GM19324 (cell line): ENCODE data around the gene GID8.

Experiments used
- ATAC-seq: cut with Tn5 transposase; IDR thresholded peaks from one replicate; pipeline ENCODE4 v1.9.1; 2021; ENCODE audit warnings: mild to moderate bottlenecking, moderate library complexity; ENCODE audit not compliant: unreplicated experiment, low FRiP score

The GID8 gene

DNA sequence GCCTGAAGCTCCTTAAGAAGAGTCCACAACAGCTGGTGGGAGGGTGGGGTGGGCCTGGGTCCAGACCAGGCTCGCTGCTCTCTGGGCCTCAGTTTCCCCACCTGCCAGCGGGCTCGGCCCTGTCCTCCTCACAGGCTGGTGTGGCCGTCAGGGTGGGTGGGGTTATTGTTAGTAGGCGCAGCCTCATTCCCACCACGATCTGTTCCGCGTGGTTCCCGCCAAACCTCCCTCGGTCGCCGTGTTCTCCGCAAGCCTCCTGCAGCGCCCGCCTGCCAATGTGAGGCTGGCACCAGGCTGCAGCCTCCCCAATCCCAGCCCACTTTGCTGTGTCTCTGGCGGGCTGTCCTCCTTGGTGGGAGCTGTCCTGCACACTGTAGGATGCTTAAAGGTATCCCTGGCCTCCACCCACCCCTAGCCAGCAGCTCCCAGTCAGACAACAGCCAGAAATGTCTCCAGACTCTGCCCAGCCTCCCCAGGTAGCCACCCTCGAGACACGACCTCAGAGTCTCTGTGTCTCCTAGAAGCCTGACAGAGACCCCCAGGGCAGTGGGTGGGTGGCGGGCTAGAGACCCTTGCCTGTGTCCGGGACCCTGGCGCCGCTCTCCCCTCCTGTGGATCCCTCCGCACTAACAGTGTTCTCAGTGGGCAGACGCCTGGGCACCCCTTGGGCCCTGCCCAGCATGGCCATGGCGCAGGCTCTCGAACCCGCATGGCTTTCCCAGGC is 29.8 kb downstream of the GID8 start:
- ATAC-seq = no peak

DNA sequence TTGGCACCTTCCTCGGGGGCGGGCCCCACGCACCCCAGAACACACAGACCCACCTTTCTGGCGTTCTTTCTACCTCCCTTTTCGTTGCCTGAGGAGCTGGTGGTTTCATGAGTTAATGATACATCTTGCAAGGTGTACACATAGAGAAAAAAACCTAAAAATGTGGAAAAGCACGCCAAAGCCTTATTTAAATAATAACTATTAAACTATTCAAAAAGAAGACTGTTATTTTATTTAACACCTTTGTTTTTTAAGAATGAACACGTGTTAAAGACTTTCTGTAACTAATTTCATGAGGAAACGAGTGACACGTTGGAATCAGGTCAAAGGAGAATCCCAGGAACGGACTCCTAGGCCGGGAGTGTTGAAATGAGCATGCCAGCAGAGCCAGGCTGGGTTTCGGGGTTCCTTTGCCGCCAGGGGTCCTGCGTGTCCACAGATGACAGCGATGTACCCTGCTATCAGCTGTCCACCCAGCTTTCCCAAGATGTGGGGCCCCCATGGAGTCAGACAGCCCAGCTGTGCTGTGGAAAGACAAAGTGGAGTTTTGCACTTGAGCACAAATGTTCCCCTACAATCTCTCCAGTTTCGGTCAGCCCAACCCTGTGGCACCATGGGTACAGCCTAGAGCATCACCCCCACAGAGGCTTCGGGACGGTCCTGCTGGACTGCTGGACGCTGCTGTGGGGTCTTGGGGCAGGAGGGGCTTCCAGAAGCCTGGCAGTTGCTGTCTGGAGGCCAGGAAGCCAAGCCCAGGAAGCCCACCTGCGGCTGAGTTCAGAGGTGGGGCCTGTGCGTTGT is 30.6 kb downstream of the GID8 start:
- ATAC-seq = no peak

GRCh38 chr20:62969179-62969760 is 31.3 kb downstream of the GID8 start:
- ATAC-seq = no peak

- ATAC-seq = no peak
Observed at GRCh38 chr20:62969939-62970306, 32.0 kb downstream of the GID8 start.

- no peak for ATAC-seq
Observed at GRCh38 chr20:62970307-62971210, 32.6 kb downstream of the GID8 start.

GRCh38 chr20:62971211-62971949 is 33.4 kb downstream of the GID8 start:
- no peak for ATAC-seq

DNA sequence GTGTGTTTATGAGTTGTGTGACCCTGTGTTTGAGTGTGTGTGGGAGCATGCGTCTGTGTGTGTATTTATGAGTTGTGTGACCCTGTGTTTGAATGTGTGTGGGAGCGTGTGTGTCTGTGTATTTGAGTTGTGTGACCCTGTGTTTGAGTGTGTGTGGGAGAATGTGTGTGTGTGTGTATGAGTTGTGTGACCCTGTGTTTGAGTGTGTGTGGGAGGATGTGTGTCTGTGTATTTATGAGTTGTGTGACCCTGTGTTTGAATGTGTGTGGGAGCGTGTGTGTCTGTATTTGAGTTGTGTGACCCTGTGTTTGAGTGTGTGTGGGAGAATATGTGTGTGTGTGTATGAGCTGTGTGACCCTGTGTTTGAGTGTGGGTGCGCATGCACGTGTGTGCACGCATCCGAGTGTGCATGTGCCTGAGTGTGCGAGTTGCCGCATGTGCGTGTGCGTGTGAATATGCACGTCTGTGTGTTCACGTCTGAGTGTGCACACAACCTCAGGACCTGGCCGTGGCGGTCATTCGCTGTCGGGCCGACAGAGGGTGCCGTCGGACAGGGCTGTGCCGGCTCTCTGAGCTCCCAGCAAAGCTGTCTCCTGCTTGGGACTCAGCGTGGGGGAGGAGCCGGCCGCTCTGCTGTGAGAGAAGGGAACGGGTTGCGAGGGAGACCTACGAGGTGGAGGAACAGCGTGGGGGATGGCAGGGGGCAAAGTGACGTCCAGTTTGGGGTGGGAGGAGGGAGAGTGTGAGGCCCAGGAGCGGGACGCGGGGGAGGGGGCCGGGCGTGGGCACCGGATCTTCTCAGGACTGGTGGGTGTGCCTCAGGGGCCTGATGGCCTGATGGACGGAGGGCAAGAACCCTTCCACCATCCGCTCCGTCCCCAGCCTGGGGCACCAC is 34.2 kb downstream of the GID8 start:
- peak; percentile 53 for ATAC-seq

DNA sequence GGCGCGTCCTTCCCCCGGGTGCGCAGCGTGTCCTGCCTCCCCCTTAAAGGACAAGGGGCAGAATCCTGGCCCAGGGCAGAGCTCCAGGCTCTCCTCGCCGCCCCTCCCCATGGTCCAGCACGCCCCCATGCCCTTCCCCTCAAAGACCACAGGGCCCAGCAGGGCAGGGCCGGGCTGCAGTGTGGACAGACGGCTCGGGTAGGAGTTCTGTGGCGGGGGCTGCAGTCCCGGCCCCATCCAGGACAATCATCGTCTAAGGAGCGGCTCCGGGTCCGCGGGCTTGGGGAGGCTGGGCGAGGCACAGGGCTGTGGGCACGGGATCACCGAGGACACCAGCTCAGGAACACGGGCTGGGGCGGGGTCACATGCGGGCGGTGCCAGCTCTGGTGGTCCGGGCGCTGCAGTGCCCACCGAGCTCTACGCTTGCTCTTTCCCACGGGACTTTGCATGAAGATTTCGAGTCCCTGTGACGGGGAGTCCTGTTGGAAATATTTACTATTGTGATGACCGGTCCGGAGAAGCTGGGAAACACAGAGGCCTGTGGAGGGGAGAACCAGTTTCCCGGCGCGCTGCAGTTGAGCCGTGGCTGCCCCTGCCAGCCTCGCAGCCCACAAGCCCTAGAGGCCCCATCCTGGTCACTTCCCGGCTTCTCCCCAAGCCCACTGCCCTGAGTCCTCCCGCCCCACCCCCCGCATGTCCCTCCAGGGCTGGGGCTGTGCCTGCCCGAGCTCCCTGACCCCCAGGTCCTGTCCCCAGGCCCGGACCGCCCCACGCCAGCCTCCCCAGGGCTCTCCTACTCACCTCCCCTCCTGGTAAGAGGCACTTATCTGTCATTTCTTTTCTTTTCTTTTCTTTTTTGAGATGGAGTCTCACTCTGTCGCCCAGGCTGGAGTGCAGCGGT is 35.1 kb downstream of the GID8 start:
- ATAC-seq = no peak

DNA sequence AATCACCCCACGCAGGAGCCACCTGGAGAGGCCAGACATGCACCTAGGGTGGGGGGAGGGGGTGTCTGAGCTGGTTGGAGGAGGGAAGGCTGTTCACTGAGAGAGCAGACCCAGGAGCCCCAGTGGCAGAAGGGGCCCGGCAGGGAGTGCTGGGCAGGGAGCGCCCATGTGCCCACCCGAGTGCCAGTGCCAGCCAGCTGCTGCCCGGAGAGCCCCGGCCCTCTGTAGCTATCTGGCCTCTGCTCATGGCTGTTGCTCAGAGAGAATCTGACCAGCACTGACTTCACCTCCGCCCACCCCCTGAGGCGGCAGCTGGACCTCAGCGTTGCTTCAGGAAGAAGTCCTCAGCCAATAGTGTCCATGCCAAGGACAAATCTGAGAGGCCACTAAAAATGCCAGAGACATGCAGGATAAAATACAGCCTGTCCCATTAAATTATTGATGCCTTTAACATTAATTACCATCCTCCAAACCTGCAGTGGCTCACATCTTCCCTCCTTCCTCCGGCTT is 37.4 kb downstream of the GID8 start:
- no peak for ATAC-seq

DNA sequence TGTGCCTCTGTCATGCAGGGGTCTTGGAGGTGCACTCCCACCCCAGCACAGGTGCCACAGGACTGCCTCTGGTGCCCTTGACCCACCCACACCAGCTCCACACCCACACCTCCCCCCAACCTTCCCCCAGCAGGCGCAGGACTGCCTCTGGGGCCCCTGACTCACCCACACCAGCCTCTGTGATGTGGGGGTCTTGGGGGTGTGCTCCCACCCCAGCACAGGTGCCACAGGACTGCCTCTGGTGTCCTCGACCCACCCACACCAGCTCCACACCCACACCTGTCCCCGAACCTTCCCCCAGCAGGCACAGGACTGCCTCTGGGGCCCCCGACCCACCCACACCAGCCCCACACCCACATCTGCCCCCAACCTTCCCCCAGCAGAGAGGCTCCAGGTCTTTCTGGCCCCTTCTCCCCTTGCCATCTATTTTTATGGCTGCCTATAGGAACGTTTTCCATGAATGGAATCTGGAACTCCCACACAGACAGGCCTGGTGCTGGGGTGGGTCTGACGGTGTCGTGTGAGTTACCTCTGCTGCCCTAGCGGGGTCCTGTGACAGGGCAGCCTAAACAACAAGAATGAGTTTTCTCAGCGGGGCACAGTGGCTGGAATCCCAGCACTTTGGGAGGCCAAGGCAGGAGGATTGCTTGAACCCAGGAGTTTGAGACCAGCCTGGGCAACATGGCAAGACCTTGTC is 38.0 kb downstream of the GID8 start:
- no peak for ATAC-seq

GRCh38 chr20:62976886-62977285 is 38.9 kb downstream of the GID8 start:
- ATAC-seq = no peak

- ATAC-seq = no peak
Observed at GRCh38 chr20:62977613-62978560, 39.9 kb downstream of the GID8 start.

GRCh38 chr20:62978561-62978943 is 40.6 kb downstream of the GID8 start:
- no peak for ATAC-seq

DNA sequence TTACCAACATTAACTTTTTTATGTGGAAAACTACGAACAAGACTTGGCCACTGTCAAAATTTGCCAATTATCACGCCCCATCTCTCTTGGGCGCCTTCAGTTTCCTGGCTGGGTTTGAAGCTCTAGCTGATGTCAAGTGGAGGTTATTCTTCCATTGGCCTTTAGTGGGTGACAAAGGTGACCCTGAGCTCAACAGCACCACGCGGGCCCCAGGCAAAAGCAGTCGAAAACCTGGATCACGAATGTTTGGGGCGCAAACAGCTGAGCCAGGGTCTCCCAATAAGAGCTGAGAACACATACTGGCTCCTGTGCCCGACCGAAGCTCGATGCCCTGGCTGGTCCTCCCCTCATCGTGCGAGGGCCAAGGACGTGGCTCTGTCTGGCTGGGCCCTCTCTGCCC is 41.4 kb downstream of the GID8 start:
- no peak for ATAC-seq

DNA sequence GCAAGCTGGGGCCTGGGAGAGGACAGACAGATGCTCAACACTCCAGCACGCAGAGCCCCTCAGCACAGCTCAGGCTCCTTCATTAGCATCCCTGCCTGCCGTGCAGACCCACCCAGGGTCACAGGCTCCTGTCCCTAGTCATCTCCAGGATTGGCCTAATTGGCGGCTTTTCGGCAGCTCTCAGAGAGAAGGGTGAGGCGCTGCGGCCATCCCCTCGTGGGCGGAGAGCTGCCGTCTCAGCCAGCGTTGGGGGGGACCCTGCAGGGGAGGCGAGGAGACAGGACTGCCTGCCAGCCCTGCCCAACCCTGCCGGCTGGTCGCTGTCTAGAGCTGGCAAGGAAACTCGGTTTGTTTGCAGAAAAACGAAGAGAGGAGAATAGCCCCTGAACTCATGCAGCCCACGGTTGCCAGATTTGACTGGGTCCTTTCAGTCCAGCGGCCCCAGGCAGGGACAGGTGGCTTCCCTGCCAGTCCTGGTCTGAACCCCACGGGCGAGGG is 42.0 kb downstream of the GID8 start:
- ATAC-seq = no peak

- ATAC-seq = no peak
Observed at GRCh38 chr20:62980380-62980960, 42.5 kb downstream of the GID8 start.
